ENCODE data around the gene ELK3.
"Not testable (repeated sequence)": the region's sequence is repeated elsewhere in the genome, so short reads cannot be mapped to it uniquely, and the experiment has no call there.

ELK3 gene

DNA sequence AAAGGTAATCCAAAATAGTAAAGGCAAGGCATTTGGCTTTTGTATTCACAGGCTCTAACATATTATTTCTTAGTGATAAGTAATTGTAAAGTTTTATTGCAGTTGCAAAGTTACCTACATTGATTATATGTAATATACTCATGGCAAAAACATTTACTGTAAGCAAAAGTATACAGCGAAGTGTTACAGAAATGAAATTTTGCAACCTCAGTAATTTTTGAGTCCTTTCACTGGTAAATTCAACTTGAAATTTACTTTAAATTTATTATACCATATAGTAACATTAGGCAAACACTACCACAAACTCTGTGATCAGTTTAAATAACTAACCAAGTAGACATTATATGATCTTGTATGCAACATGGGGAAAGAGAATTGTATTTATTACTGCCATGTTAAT is 117.0 kb downstream of the ELK3 start:
- no peak for DNase-seq (ENCODE audit: low spot score)

DNA sequence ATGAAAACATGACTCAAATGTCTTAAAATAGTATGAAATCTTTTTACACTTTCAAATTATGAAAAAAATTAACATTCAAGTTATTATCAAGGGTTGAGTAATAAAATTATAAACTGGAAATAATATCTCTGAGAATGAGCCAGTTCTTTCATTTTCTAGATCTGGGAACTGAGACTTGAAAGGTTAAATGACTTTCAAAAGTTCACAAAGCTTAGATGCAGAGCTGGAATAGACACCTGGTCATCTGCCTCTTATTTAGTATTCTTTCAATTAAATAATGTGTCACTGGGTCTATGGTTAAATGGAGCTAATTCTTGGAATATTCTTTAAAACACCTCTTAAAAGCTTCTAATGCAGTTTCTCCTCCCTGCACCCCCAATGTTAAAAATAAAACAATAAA is 119.4 kb downstream of the ELK3 start:
- no peak for DNase-seq (ENCODE audit: low spot score)

DNA sequence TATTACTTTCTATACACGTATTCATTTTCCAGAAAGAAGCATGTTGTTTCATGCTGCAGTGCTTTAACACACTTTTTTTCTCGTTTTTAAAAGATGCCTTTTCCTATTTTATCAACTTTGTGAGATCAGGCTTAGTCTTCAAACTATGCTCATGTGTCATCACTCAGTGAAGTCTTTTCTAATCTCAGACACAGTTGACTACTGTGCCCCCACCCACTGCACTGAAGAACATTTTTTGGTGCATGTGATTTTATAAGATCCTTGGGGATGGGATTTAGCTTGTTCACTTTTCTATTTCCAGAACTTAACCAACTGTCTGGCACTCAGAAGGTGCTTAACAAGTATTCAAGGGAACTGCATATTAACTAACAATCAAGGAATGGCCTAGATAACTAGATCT is 120.5 kb downstream of the ELK3 start:
- DNase-seq (ENCODE audit: low spot score), result no peak

DNA sequence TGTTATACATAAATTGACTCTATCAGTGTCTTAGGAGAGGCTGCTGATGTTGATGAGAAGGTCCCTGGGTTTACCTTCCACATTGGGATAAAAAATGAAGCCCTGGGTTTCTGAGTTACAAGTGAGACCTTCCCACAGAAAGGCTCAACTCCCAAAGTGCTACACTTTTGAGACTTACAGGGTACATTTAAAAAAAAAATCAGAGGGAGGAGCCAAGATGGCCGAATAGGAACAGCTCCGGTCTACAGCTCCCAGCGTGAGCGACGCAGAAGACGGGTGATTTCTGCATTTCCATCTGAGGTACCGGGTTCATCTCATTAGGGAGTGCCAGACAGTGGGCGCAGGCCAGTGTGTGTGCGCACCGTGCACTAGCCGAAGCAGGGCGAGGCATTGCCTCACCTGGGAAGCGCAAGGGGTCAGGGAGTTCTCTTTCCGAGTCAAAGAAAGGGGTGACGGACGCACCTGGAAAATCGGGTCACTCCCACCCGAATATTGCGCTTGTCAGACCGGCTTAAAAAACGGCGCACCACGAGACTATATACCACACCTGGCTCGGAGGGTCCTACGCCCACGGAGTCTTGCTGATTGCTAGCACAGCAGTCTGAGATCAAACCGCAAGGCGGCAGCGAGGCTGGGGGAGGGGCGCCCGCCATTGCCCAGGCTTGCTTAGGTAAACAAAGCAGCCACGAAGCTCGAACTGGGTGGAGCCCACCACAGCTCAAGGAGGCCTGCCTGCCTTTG is 121.7 kb downstream of the ELK3 start:
- DNase-seq (ENCODE audit: low spot score), result peak; percentile 31

DNA sequence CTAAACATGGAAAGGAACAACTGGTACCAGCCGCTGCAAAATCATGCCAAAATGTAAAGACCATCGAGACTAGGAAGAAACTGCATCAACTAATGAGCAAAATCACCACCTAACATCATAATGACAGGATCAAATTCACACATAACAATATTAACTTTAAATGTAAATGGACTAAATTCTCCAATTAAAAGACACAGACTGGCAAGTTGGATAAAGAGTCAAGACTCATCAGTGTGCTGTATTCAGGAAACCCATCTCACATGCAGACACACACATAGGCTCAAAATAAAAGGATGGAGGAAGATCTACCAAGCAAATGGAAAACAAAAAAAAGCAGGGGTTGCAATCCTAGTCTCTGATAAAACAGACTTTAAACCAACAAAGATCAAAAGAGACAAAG is 123.6 kb downstream of the ELK3 start:
- DNase-seq (ENCODE audit: low spot score), result not testable (repeated sequence)
